Measurements from ENCODE around the gene FGFR1OP2.
"Not testable (repeated sequence)": the region's sequence is repeated elsewhere in the genome, so short reads cannot be mapped to it uniquely, and the experiment has no call there.

FGFR1OP2 gene

GRCh38 chr12:26937863-26938700 lies at the start of gene FGFR1OP2, which contains the start of gene INTS13:
Gene FGFR1OP2, plus strand, starts transcription at chr12:26938470. Its CDS starts 15,689 bp downstream, at chr12:26954159.
Gene INTS13, minus strand, starts transcription at chr12:26937981. Its CDS starts 1,178 bp downstream, at chr12:26936803.
- DNase-seq: peak; percentile 98

DNA sequence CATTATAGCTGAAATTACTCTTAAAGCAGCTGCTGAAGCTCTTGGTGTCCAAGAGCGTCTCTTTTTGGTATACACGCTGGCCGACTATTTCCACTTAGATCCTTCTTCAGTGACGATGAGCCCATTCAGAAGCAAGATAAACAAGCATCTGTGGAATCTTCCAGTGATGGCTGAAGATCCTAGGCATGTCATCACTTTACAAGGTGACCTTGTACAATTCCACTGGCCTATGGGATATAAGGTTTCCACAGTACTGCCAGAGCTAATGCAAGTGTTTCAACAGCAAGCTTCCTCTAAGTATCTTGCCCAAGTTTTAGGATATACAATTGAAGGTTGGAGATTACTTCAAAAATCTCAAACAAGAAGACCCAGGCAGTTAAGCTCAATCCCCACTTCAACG lies 47.5 kb upstream of the FGFR1OP2 start:
- no peak for DNase-seq

DNA sequence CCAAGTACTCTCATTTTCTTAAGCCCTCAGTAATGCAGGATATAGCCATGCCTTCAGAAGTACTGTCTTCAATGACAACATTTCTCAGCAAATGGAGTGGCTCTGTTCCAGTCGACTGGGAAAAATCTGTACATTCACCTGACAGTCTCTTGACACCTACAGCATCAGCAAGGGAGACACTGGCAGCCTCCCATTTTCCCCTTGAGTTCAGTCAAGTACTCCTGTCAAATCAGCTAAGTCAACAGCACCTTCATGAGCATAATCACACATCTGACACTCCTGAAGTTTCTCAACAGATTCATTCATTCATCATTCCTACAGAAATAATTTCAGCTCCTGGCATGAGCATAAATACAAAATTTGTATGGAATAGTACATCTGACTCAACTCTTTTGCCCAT lies 46.6 kb upstream of the FGFR1OP2 start:
- DNase-seq: no peak

- DNase-seq: no peak
Measured at GRCh38 chr12:26895672-26896071, 42.6 kb upstream of the FGFR1OP2 start.

GRCh38 chr12:26896913-26897312 lies 41.4 kb upstream of the FGFR1OP2 start:
- DNase-seq: no peak

- DNase-seq: not testable (repeated sequence)
Measured at GRCh38 chr12:26903396-26903795, 34.9 kb upstream of the FGFR1OP2 start.

- DNase-seq: no peak
Measured at GRCh38 chr12:26906024-26906423, 32.2 kb upstream of the FGFR1OP2 start.

DNA sequence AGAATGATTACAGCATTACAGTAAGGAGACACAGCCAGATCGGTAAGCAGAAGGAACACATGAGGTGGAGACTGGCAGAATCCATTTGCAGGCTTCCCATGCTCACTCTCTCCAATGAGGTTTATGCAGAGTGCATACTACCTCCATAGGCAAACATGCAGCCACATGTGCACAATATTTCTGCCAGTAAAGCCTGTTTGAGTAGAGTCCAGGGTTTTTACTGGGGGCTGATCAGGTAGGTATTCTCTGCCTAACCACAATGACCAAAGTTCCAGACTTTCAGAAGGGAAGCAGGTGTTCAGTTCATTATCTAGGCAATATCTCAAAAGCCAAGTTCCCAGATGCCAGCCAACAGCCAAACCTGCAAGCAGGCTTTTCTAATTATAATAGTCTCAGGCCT lies 31.6 kb upstream of the FGFR1OP2 start:
- no peak for DNase-seq

GRCh38 chr12:26918321-26919215 lies 19.7 kb upstream of the FGFR1OP2 start:
- no peak for DNase-seq

- DNase-seq: no peak
Measured at GRCh38 chr12:26919216-26919555, 19.1 kb upstream of the FGFR1OP2 start.

- no peak for DNase-seq
Measured at GRCh38 chr12:26921886-26922285, 16.4 kb upstream of the FGFR1OP2 start.

DNA sequence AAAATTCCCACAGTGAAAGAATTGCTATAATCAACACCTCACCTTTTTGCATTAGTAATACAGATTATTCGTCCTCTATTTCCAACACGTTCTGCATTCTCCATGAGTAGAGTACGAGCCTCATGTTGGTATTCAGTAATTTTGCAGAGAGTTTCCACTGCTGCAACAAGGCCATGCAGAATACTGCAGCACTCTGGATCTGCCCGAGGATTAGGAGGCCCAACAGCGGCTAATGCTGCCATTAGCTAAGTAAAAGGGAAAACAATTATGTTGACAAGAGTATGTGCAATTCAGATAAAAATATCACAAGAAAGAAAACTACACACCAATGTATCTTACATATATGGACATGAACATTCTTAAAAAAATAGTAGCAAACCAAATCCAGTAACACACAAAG lies 9.6 kb upstream of the FGFR1OP2 start:
- no peak for DNase-seq

DNA sequence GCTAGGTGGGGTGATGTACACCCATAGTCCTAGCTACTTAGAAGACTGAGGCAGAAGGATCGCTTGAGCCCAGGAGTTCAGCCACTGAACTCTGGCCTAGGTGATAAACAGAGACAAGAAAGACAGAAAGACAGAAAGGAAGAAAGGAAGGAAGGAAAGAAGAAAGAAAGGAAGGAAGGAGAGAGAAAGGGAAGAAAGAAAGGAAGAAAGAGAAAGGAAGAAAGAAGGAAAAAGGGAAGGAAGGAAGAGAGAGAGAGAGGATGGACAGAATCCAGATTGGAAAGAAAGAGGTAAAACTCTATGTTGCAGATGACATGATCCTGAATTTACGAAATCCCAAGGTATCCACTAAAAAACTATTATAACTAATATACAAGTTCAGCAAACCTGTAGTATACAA lies 8.7 kb upstream of the FGFR1OP2 start:
- no peak for DNase-seq

GRCh38 chr12:26935636-26936378 lies 2.5 kb upstream of the FGFR1OP2 start:
- DNase-seq: no peak

DNA sequence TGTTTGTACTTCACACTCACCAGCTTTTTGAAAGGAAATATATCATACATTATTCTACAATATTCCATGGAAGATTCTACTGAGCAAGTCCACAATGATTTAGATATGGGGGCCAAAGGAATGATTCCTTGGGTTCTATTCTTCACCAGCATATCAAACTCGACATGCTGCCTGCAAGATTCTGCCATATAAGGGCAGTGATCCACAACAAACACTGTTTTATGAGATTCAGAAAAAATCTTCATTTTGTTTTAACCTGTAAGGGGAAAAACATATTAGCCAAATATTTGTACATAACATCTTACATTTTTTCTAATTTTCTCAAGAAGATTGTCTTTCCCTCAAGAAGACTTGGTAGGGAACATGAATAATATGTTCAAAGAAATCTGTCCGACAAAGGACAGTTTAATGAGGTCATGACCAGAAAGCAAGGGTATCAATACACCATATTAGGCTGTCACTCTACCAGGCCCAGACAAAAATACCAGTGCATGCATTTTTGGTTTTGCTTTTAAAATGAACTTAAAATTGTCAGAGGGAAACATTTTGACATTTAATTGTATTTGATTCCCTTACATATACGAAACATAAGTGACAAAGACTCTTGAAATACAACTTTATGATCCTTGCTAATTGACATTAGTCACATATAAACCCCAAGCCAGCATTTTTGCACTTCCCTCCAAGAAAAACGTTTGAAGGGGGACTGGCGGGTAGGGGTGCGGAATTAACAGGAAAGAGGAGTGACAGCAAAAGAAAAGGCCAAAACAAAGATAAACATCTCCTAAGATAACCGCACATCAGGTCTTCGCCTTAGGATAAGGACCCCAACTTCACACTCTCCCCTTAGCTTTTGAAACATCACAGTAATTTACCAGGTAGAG lies 1.5 kb upstream of the FGFR1OP2 start:
- DNase-seq: no peak

- no peak for DNase-seq
Measured at GRCh38 chr12:26937443-26937862, 817 bp upstream of the FGFR1OP2 start.

DNA sequence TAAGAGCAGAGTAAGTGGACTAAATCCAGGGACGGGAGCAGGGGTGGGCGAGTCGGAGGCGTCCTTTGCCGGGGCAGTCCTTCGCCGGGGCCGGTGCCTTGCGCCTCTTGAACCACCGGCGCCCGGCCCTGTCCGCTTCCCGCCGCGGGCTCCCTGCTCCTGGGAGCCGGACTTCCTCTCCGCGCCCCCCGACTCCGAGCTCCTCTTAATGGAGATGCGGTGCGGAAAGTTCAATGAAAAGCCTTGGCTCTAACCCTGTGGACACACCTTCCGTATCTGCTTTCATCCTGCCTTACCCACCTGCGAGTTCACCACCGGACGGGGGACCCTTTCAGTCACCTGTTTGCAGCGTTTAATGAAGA lies 412 bp downstream of the FGFR1OP2 start:
- DNase-seq: peak in 1 of 2 donors; percentile 38

DNA sequence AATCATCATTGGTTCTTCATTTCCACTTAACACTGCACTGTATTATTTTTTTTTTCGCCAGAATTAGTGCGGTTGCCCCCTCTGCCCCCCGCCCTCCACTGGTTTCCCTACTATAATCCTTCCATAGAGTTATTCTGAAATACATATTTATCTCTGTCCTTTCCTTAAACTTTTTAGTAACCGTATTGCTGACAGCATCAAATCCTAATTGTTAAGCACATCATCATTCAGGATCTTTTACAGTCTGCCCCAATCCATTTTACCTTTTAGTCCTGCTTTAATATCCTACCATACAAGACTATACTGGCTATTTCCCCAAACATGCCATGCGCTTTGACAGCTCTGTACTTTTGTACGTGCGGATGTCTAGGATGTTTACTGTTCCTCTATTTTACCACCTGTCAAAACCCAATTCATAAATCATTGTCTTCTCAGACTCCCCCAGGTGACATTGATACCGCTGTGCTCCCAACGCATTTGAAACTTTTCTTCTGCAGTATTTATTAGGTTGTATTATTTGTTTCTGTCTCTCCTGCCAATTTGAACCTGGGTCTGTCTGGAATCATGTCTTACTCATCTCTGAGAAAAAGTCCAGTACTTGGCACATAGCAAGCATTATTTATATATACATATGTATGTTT lies 1.0 kb downstream of the FGFR1OP2 start:
- DNase-seq: no peak

DNA sequence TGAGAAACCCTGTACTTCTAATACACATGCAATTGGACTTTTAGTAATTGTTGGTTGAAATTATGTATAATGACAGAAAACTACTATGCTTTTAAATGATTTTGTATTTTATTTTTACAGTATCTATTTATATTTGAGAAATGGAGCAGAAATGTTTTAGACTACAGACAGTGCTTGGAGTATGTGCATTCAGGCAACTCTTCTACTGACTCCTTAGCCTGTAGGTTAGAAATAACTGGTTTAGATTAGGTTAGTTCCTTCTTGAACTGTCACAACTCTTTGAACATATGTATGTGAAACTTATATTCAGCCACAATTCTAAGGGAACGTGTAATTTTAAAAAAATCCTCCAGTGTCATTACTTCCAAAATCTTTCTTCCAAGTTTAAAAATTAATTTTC lies 1.7 kb downstream of the FGFR1OP2 start:
- no peak for DNase-seq

GRCh38 chr12:26940516-26941214 lies 2.4 kb downstream of the FGFR1OP2 start:
- peak in 1 of 2 donors; percentile 32 for DNase-seq

GRCh38 chr12:26941215-26941594 lies 2.9 kb downstream of the FGFR1OP2 start:
- no peak for DNase-seq

Measured in stimulated activated CD4-positive, alpha-beta T cell treated with anti-CD3 and anti-CD28 coated beads, Interleukin-2, amount 100 ng/mL, for 24 hours (primary cell).